Measurements from ENCODE around the gene RHOBTB1.
A peak's percentile ranks its signal among the peaks of the same experiment; 100 is the strongest.

RHOBTB1 gene

DNA sequence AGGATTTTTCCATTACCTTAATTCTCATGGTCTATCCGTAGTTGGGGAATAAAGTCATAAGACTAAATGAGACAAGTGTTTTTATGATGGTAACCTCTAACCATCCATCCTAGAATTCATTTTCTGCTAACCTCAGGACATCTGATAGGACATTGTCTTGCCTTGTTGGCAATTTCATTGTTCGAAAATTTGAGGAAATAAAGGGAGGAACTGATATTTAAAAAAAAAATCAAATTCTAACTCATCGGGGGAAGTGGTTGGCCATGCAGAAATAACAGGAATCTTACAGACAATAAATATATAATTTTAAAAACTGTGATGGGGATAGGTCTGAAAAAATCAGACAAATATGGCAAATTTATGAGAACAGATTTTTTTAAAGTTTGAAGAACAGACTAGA lies 21.7 kb upstream of the RHOBTB1 start:
- no peak for DNase-seq (ENCODE audit: low spot score)

- peak; percentile 80 for DNase-seq (ENCODE audit: low spot score)
Measured at GRCh38 chr10:60964257-60965235, 20.6 kb upstream of the RHOBTB1 start.

DNA sequence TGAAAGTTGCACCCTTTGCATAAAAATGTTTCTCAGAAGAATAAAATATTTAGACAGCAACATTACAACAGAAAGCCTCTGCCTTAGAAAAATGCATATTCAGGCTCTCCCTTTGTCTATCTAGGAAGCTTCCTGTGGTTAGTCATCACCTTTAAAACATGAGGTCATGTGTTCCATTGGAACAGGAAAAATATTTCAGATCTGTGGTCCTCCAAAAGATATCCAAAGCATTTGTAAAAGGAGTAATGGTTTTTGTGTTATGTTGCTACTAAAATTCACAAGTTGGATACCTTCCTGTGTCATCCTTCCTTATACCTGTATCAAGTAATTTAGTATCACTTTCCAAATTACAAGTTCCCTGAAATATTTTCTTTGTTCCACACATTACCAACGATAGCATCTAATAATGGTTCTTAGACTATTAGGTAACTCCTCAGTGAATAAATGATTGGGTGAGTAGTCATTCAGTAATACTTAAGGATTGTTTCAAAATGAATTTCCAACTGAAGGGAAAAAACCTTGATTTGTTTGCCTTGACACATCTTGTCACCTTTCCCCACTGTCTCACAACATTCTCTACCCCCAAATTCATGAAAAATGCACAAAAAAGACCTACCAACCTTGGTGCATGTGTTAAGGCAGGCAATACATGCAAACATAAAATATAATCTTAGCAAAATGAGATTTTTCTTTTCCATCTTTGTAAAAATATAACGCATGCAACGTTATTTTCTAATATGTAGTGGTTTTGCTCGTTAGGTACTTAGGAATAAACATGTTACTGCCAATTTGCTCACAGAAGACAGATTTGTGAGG lies 19.7 kb upstream of the RHOBTB1 start:
- peak; percentile 39 for DNase-seq (ENCODE audit: low spot score)

DNA sequence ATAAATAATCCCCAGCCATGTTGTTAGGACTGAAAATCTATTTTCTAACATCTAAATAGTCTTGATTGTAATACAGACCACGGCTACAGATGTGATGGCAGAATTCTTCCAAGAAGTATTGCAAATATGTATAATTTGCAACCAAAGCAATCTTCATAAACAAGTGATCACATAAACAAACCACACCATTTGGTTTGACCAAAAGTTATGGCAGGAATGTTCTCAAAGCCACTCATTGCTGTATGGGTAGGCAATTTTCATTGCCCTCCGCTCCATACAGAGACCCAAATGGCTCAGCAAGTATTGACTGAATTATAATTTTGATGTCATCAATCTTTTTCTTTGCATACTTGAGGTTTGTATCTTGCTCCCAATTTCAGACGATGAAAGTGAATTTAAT lies 19.0 kb upstream of the RHOBTB1 start:
- DNase-seq (ENCODE audit: low spot score), result peak; percentile 38

- no peak for DNase-seq (ENCODE audit: low spot score)
Measured at GRCh38 chr10:60960913-60961312, 16.9 kb upstream of the RHOBTB1 start.

- DNase-seq (ENCODE audit: low spot score), result no peak
Measured at GRCh38 chr10:60960031-60960430, 16.0 kb upstream of the RHOBTB1 start.

DNA sequence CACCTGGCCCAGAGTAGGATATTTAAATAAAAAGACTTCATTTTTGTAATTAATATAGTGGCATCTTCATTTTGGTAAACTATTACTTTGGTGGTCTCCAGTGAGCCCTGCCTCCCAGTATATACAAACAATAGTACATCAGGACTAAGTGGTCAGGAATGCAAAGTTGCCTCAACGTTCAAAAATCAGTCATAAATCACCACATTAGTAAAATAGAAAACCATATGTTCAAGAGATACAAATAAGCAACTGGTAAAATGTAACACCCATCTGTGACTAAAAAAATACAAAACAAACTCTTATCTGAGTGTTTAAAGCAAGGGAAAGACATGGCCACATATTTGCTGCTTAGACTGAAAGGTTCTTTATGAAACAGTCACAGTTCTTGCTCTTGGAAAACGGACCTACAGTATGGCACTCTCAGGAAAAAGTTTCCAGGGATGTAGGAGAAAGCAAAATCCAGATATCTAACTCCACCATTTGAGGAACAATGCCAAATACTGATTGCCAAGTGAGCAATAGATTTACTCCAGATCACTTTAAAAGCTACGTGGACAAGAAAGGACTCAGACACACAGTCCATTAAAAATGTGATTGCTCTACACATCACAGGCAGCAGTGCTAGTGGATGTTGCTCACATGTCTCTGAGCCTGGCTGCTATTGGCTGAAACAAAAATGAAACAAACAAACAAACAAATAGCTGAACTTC lies 15.1 kb upstream of the RHOBTB1 start:
- DNase-seq (ENCODE audit: low spot score), result peak; percentile 13

DNA sequence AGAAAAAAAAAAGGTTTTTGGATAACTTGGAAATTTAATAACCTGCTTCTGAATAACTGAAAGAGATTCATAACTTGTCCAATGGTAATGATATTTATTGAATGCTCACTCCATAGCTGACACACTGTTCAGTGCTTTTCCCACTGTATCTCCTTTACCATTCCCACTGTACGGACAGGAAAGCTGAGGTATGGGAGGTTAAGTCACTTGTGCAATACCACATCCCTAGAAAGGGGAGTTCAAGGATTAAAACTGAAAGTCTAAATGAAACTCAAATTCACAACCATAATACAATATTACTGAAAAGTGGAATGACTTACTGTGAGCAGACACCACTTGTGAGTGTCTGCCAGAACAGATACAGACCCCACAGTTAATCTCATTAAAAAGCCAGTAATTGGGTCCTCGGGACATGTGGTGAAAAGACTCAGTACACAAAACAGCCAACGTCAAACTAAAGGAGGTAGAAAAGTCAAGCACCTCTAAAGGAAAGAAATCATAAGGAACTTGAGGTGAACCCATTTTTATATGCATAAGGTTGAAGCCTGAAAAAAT lies 13.8 kb upstream of the RHOBTB1 start:
- DNase-seq (ENCODE audit: low spot score), result no peak

- peak; percentile 19 for DNase-seq (ENCODE audit: low spot score)
Measured at GRCh38 chr10:60955957-60956425, 12.0 kb upstream of the RHOBTB1 start.

DNA sequence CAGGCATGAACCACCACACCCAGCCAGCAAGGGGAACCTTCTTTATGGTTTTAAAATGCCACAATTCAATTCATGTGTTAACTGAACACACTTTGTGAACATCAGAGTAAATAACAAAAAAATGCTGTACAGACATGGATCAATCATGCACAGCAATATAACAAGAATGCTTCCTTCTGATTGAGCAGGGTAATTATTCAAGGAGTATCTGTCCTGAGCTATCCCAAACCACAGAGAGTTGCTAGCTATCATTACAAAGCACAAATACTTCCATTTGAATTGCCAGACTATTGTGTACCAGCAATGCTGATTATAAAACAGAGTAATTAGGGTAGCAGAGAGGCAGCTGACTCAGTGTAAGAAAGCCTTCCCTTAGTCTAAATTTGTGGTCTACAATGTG lies 11.3 kb upstream of the RHOBTB1 start:
- DNase-seq (ENCODE audit: low spot score), result no peak

GRCh38 chr10:60954035-60954434 lies 10.1 kb upstream of the RHOBTB1 start:
- DNase-seq (ENCODE audit: low spot score), result no peak

DNA sequence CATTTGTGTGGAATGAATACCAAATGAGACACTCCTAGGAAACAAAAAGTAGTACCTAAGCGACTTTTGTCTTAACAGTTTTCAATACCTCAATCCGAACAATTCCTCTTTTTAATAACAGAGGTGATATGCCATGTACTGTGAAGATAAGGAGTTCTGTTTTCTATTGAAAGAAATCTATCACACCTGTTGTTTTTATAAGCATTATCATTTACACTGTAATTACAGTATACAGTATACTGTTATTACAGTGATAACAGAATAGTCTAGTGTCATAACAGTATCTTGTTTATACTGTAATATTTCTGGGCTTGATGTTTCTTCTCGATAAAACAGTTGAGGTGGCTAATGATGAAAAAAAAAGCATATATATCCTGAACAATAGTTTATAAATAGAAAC lies 9.4 kb upstream of the RHOBTB1 start:
- no peak for DNase-seq (ENCODE audit: low spot score)

GRCh38 chr10:60952846-60953220 lies 8.8 kb upstream of the RHOBTB1 start:
- no peak for DNase-seq (ENCODE audit: low spot score)

DNA sequence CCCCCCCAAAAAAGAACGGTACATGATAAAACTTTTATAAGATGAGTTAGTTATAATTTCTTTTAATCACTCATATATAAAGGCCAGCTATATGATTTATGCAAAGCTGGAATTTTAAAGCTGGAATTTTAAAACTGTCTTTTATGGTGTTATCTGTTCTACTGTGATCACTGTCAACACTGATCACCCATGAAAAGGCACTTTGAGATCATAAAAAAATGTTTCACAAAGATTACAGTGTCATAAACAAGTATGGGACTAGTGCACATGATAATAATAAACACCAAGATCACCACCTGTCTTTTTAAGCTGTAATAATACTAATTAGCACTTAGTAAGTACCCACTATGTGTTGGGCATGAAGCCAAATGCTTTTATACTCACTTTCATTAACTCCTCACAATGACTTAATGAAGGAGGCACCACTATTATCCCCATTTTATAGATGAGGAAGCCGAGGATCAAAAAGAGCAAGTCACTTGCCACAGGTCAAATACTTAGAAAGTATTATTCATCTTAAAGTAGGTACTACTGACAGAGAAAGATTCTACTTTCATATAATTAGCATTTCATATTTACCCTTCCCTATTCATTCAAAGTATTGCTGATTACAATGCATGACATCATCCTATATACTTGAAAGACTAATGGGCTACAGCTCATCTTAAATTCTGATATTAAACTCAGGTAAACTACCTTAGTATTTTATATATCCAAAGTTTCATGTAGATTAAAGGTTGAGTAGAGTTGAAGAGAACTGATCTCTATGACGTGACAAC lies 8.3 kb upstream of the RHOBTB1 start:
- DNase-seq (ENCODE audit: low spot score), result no peak

DNA sequence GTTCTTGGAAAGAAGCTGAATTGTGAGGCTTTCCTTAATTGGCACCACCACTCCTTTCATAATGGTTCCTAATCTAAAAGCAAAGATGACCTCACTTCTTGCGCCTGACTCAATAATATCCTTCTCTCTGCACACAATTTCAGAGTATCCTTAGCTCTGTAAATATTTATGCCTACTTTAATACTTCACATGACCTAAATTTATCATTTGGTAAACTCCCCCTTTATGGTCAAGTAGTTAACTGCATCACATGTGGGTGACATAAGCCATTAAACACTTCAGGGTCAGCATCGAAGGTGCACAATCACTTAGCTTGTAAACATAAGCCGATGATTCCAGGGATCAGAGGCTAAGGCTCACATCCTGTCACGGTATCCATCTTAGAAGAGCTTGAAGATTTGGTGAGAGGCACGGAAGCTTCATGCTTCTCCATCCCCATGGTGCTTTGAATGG lies 7.3 kb upstream of the RHOBTB1 start:
- no peak for DNase-seq (ENCODE audit: low spot score)

DNA sequence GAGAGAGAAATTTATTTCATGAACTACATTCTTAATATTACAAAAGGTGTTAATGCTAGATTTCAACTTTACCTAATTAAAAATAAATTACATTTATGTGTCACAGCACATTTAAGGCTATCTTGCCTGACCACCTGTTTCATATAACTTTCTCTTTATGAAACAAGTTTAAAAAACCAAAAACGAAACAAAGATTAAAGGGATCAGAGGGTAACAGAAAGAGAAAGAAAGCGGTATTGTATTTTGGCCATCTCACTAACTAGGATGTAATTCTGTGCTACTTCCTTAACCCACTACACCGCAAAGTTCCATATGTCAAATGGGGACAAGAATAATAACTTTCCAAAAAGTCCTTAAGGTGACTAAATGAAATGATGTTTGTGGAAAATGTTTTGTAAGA lies 6.3 kb upstream of the RHOBTB1 start:
- DNase-seq (ENCODE audit: low spot score), result no peak

DNA sequence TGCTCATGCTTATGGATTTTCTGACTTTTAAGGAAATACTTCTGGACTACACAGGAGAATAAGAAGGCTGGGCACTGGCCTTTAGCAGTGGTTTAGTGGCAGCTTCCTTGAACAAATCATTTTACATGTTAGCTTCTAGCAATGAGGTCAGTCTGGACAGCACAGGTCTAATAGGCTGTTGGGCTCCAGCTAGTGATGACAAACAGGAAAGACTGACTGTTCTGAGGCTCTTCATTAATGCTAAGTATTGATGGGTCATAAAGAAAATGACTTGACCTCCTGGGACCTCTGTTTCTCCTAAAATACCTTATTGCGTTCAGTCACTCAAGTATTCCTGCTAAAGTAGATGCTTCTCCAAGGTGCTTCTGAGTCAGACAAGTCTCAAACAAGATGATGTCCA lies 4.9 kb upstream of the RHOBTB1 start:
- DNase-seq (ENCODE audit: low spot score), result no peak

DNA sequence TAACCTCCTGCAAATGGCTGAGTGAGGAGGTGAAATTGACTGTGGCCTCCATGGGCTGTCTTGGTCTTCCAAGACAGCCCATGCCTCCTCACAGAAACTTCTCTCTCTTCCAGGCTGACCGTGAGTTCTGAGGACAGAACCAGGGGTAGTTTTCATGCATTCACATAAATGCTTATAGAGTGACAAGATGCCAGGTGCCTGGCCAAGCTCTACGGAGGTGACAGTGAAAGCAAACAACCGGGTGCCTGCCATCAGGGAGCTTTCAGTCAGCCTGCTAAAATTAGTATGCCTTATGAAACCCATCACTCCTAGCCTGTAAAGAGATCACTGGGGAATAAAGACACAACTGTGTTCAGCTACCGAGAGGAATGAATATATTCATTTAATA lies 919 bp upstream of the RHOBTB1 start:
- no peak for DNase-seq (ENCODE audit: low spot score)

DNA sequence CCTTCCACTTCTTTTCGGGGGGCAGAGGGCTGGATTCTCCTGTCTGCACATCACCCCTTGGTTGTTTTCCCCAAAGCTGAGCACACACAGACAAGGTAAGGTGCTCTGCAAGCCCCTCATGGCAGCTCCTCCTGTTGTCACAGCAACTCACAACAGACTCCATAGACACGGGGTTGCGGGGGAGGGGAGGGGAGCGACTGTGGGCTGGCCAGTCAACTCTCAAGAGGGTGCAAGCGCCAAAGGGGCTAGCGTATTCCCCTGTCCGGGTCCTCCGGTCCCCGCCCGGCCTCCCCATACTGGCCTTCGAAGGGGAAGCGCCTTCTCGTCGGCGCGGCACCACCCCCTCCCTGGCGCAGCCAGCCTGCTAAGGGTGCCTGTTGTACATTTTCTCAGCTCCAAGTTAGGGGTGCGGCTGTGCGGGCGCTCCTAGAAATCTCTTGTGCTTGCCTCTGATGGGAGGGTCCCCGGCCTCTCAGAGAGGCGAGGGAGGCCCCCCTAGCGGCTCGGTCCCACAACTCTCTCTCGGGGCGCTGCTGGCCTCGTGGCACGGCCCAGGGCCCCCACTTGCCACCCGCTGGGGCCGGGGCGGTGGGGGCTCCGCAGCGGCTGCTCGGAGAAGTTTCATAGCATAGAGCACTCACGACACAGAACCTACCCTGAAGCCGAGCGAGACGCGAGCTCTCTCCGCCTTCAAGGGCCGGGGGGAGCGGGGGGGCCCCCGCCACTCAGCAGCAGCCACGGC lies 498 bp downstream of the RHOBTB1 start:
- peak; percentile 64 for DNase-seq (ENCODE audit: low spot score)

GRCh38 chr10:60942788-60943315 lies 1.1 kb downstream of the RHOBTB1 start:
- peak; percentile 17 for DNase-seq (ENCODE audit: low spot score)

Data from AG08395 (cell line).